K562 (cell line): ENCODE data around the gene TEAD4. TPM values are rescaled to one million over a fixed set of nuclear protein-coding genes. Genes with fewer than 3 reads are reported as not detected.

Source experiments
- ATAC-seq: fragments of 200-7000 bp; cut with Tn5 transposase; 3 replicates; pipeline ENCODE4 v1.9.1; 2020; ENCODE audit warnings: moderate library complexity
- BruUV-seq: library from RNA; stranded (reverse); fragments of 400-500 nt; replicated peaks from 2 replicates; lab custom pipeline; 2021; lab: Mats Ljungman, UMichigan
- CTCF ChIA-PET: fragments of 300-600 bp; formaldehyde crosslinking; extraction: SDS; loops from one replicate; lab custom pipeline; 2021; ENCODE audit warnings: low intra/inter-chr PET ratio; lab: Yijun Ruan, JAX
- POLR2A ChIA-PET: fragments of 300-600, 350-650 bp; sonication (Branson Sonifier 250); formaldehyde crosslinking; extraction: SDS; loops from one replicate; lab custom pipeline; 2021; ENCODE audit warnings: antibody characterized with exemption, inconsistent platforms; lab: Yijun Ruan, JAX
- DNase-seq, 4 experiments: peaks; one replicate each; pipeline versions ENCODE4 v3.0.0 to v3.0.0-alpha.2; 2011 to 2018; ENCODE audit warnings: low spot score in 3 of 4, mixed read lengths in 3 of 4; ENCODE audit errors: extremely low read depth in 1 of 4
- FAIRE-seq: peaks from 2 replicates; lab custom pipeline; 2011; peaks lifted over from hg19 to GRCh38; lab: Jason Lieb, UNC
- H2AFZ ChIP-seq: 2 replicates; pipeline ENCODE4 v1.6.0; 2011; ENCODE audit warnings: low read depth, low read length, control low read depth, inconsistent platforms
- H3K27ac ChIP-seq: fragments of 200-600 bp; 3 replicates; pipeline ENCODE4 v1.8.0; 2011; ENCODE audit warnings: low read depth, mild to moderate bottlenecking, control low read depth, inconsistent platforms, low read length, moderate library complexity, mixed read lengths; ENCODE audit errors: extremely low read depth
- H3K27me3 ChIP-seq, 2 experiments: fragments of 300-600 bp in 1 of 2; 2 replicates in 1 of 2; 3 replicates in 1 of 2; pipeline versions ENCODE4 v1.6.0 to v1.8.0; 2011; ENCODE audit warnings: inconsistent platforms in 2 of 2, low read length in 2 of 2, mild to moderate bottlenecking in 1 of 2, mixed read lengths in 1 of 2, moderate library complexity in 1 of 2; ENCODE audit not compliant: control insufficient read depth in 2 of 2, insufficient read depth in 2 of 2
- H3K36me3 ChIP-seq: fragments of 300-600 bp; 3 replicates; pipeline ENCODE4 v1.8.0; 2011; ENCODE audit warnings: mild to moderate bottlenecking, low read length, inconsistent platforms; ENCODE audit not compliant: control insufficient read depth, insufficient read depth
- H3K4me1 ChIP-seq, 2 experiments: fragments of 200-600 bp in 1 of 2; replicated peaks in 1 of 2; 2 replicates in 1 of 2; 3 replicates in 1 of 2; pipeline versions ENCODE4 v1.5.1 to v1.8.0; 2011; ENCODE audit warnings: inconsistent platforms in 2 of 2, low read length in 2 of 2, mild to moderate bottlenecking in 1 of 2, mixed read lengths in 1 of 2, moderate library complexity in 1 of 2; ENCODE audit not compliant: control insufficient read depth in 2 of 2, insufficient read depth in 2 of 2
- H3K4me2 ChIP-seq: 2 replicates; pipeline ENCODE4 v1.6.1; 2011; ENCODE audit warnings: low read length, control low read depth, inconsistent platforms, mixed read lengths; ENCODE audit not compliant: insufficient read depth
- H3K4me3 ChIP-seq: fragments of 200-600 bp; sonication (generic), shearing (Covaris generic); 2 replicates; pipeline ENCODE4 v1.5.1; 2016; ENCODE audit warnings: control low read depth, inconsistent platforms
- H3K79me2 ChIP-seq: fragments of 200-600 bp; 3 replicates; pipeline ENCODE4 v1.8.0; 2011; ENCODE audit warnings: low read length, inconsistent platforms; ENCODE audit not compliant: control insufficient read depth, insufficient read depth
- H3K9ac ChIP-seq, 2 experiments: 2 replicates each; pipeline versions ENCODE4 v1.6.0 to v1.6.1; 2011; ENCODE audit warnings: low read depth in 2 of 2, low read length in 2 of 2, control low read depth in 1 of 2, inconsistent platforms in 1 of 2, mild to moderate bottlenecking in 1 of 2, mixed read lengths in 1 of 2; ENCODE audit not compliant: insufficient read depth in 1 of 2
- H3K9me1 ChIP-seq: one replicate; pipeline ENCODE4 v1.6.0; 2011; ENCODE audit warnings: inconsistent platforms, mild to moderate bottlenecking, low read length, moderate library complexity; ENCODE audit not compliant: control insufficient read depth, insufficient read depth
- H3K9me3 ChIP-seq: replicated peaks from 2 replicates; pipeline ENCODE4 v1.5.1; 2011; ENCODE audit warnings: low read depth, low read length, inconsistent platforms; ENCODE audit not compliant: control insufficient read depth, insufficient read depth
- H4K20me1 ChIP-seq: replicated peaks from 2 replicates; pipeline ENCODE4 v1.6.1; 2011; ENCODE audit warnings: low read length, inconsistent platforms, mixed read lengths; ENCODE audit not compliant: control insufficient read depth, insufficient read depth
- ARID1B ChIP-seq: fragments of 450-650 bp; IDR thresholded peaks from 2 replicates; pipeline ENCODE4 v1.6.1; 2016; ENCODE audit warnings: antibody characterized with exemption, mild to moderate bottlenecking, inconsistent platforms
- CBFA2T3 ChIP-seq: fragments of 450-650 bp; IDR thresholded peaks from 2 replicates; pipeline ENCODE4 v1.6.1; 2017
- DPF2 ChIP-seq: fragments of 450-650 bp; IDR thresholded peaks from 2 replicates; pipeline ENCODE4 v1.6.1; 2016
- EP300 ChIP-seq: IDR thresholded peaks from 2 replicates; pipeline ENCODE4 v1.6.1; 2012; ENCODE audit warnings: low read length, improper control_type of control experiment
- FUS ChIP-seq: fragments of 200-400 bp; formaldehyde crosslinking; optimal IDR thresholded peaks from 2 replicates; pipeline ENCODE3; 2017; ENCODE audit warnings: low read depth, low read length
- GABPB1 ChIP-seq: sonication (generic); formaldehyde crosslinking; IDR thresholded peaks from 2 replicates; pipeline ENCODE4 v1.8.0; 2022; ENCODE audit warnings: mild to moderate bottlenecking, missing genetic modification reagents
- IFI16 ChIP-seq: fragments of 250-450 bp; sonication (Bioruptor Pico); IDR thresholded peaks from 2 replicates; pipeline ENCODE4 v2.1.2; 2022; ENCODE audit warnings: mild to moderate bottlenecking, inconsistent platforms
- MEIS2 ChIP-seq: fragments of 450-650 bp; IDR thresholded peaks from 2 replicates; pipeline ENCODE4 v1.6.1; 2014; ENCODE audit warnings: mild to moderate bottlenecking; ENCODE audit not compliant: partially characterized antibody
- MTA3 ChIP-seq: fragments of 450-650 bp; formaldehyde crosslinking; IDR thresholded peaks from 2 replicates; pipeline ENCODE4 v1.6.1; 2017; ENCODE audit warnings: mild to moderate bottlenecking, borderline replicate concordance
- RCOR1 ChIP-seq, 2 experiments: IDR thresholded peaks; 2 replicates each; pipeline ENCODE4 v1.6.1; 2012; ENCODE audit warnings: low read depth in 2 of 2, low read length in 2 of 2, borderline replicate concordance in 1 of 2, improper control_type of control experiment in 1 of 2
- SMAD4 ChIP-seq: fragments of 250-450 bp; sonication (Bioruptor Pico); conservative IDR thresholded peaks from 2 replicates; pipeline ENCODE4 v1.8.0; 2021; ENCODE audit warnings: inconsistent platforms, mild to moderate bottlenecking, moderate library complexity
- SMARCA4 ChIP-seq: fragments of 450-650 bp; IDR thresholded peaks from 2 replicates; pipeline ENCODE4 v1.6.1; 2016
- SOX6 ChIP-seq: fragments of 450-650 bp; IDR thresholded peaks from 2 replicates; pipeline ENCODE4 v1.6.1; 2014; ENCODE audit warnings: mild to moderate bottlenecking
- SPI1 ChIP-seq: IDR thresholded peaks from 2 replicates; pipeline ENCODE4 v1.6.1; 2011; ENCODE audit warnings: low read depth, low read length, control low read depth, borderline replicate concordance
- TAL1 ChIP-seq: fragments of 450-650 bp; IDR thresholded peaks from 2 replicates; pipeline ENCODE4 v1.6.1; 2016; ENCODE audit warnings: mild to moderate bottlenecking
- YBX1 ChIP-seq: fragments of 450-650 bp; IDR thresholded peaks from 2 replicates; pipeline ENCODE4 v1.7.1; 2016; ENCODE audit warnings: mild to moderate bottlenecking
- WGBS: fragments of 100-300 bp; shearing (Covaris generic); methylation state at CpG from one replicate; pipeline ENCODE4 v1.1.6; 2016; ENCODE audit warnings: low coverage, mixed read lengths; ENCODE audit not compliant: insufficient coverage; ENCODE audit errors: missing lambda C conversion rate; 5-methylcytosine and 5-hydroxymethylcytosine counted together
- in situ Hi-C: fragments of 300-500 bp; cut with MboI; formaldehyde crosslinking; loops from 4 replicates; pipeline ENCODE4 v1.15.0; 2018; ENCODE audit warnings: inconsistent platforms, mixed read lengths
- intact Hi-C: fragments of 100-400 bp; cut with micrococcal nuclease; formaldehyde crosslinking; loops from 2 replicates; pipeline ENCODE4 v1.14.2; 2022
- polyA plus RNA-seq, 8 experiments: library from polyadenylated mRNA; depleted of rRNA in 4 of 8; stranded (reverse) in 5 of 8; unstranded in 3 of 8; fragments of >200 nt; fragmentation: Nextera tagmentation in 2 of 8; fragmentation: Illumina TruSeq in 1 of 8; extraction: Ambion mirVana in 2 of 8; extraction: Trizol in 1 of 8; gene quantifications; 2 replicates each; pipeline versions ENCODE4 v1.2.1 to v1.2.3, GENCODE V29; 2011 to 2014; ENCODE audit warnings: inconsistent platforms in 1 of 8, missing spikeins in 1 of 8
- total RNA-seq, 7 experiments: library from RNA; depleted of rRNA in 6 of 7; stranded (reverse); fragments of >200 nt in 6 of 7; fragmentation: Illumina TruSeq in 2 of 7; extraction: Trizol in 2 of 7; gene quantifications; 2 replicates each; pipeline versions ENCODE4 v1.2.1 to v1.2.3, GENCODE V29; 2011 to 2021; ENCODE audit warnings: low replicate concordance in 1 of 7
- TF ChIP-seq, protein P1 (sequence below): sonication (generic); formaldehyde crosslinking; IDR thresholded peaks from 2 replicates; pipeline ENCODE4 v1.8.0; 2022; ENCODE audit warnings: mild to moderate bottlenecking, missing genetic modification reagents

TEAD4 gene
- total and polyA plus RNA-seq, 9 of the 15 experiments (the other 6 are each of a cell fraction or from before 2014, with no cell fraction given) = 0.82 to 40.0 (median 17.0) TPM

DNA sequence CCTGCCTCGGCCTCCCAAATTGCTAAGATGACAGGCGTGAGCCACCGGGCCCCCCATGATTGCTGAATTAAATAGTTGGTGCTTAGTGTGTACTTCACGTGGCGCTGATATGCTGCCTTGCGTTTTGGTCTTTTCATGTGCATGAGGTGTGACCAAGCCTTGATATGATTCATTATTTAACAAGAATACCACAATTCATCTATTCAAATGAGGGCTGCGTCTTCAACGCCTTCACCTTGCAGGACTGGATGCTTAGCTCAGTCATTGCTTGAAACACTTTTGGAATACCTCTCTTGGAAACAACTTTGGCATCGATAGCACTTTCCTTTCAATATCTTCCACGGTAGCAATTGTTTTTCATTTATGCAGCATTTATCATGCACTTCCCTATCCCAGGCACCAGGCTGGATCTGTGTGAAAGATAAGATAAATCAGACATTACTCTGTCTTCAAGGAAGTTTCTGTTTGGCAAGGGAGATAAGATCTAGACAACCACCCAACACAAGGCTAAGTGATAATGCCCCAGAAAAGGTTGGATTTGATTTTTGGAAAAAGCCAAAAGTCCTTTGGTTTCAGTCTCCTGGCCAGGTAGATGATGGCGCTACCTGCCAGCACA lies 1.3 kb upstream of the TEAD4 start:
- FAIRE-seq = no peak
- DNase-seq = peak in 1 of 4 experiments; percentile 10
- peaks cover 18 to 26% of the 10 kb centered on the region in 2 experiments; a peak in 4 of 5 replicates for H3K4me1 ChIP-seq
- WGBS = 58% methylated on average over 11 of the region's 11 CpGs
- in situ Hi-C loops (no loop called here), intact Hi-C loops (no loop called here)
- H4K20me1 ChIP-seq = no peaks in the 10 kb centered on the region; the same call in 1 of the 2 replicates
- H3K36me3 ChIP-seq = no peaks in the 10 kb centered on the region; the same call in 2 of the 3 replicates
- TF ChIP-seq SMAD4 (CRISPR knock-in tag) = no peak
- no peak for TF ChIP-seq FUS
- TF ChIP-seq, protein P1, sequence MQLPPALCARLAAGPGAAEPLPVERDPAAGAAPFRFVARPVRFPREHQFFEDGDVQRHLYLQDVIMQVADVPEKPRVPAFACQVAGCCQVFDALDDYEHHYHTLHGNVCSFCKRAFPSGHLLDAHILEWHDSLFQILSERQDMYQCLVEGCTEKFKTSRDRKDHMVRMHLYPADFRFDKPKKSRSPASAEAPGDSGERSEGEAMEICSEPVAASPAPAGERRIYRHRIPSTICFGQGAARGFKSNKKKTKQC (CRISPR knock-in tag) = 0 out of 2 replicates have a peak, but pooled peaks have one; percentile 7
- no peak for TF ChIP-seq IFI16 (CRISPR knock-in tag)
- TF ChIP-seq CBFA2T3 = peak; percentile 57; the same call in 1 of the 2 replicates
- peak; percentile 18 for TF ChIP-seq MEIS2
- TF ChIP-seq SMARCA4 = peak; percentile 30; the same call in 1 of the 2 replicates
- peak; percentile 54 for TF ChIP-seq SPI1
- no peak for TF ChIP-seq YBX1
- peak; percentile 27; the same call in 1 of the 2 replicates for TF ChIP-seq EP300
- TF ChIP-seq TAL1 = peak; percentile 37
- 0 out of 2 replicates have a peak, but pooled peaks have one; percentile 42 for TF ChIP-seq DPF2
- TF ChIP-seq MTA3 = 0 out of 2 replicates have a peak, but pooled peaks have one; percentile 11
- peak; percentile 56 for TF ChIP-seq ARID1B
- peak in 1 of 2 experiments; percentile 30; a peak in 1 of 4 replicates for TF ChIP-seq RCOR1 (IDR thresholded peaks at IDR 0.05; ENCODE audit: borderline replicate concordance in 1 of 2, low read depth in 2 of 2, low read length in 2 of 2)
- peak; percentile 64; the same call in 1 of the 2 replicates for TF ChIP-seq SOX6
- no peak for TF ChIP-seq GABPB1 (CRISPR knock-in tag)
- H3K27ac ChIP-seq = no peak overlapping the region; the same call in 1 of the 3 replicates
- ChIA-PET POLR2A (no interaction called here), CTCF (no interaction called here)
- peak overlapping the region; percentile 82 for H3K4me2 ChIP-seq
- H3K9me3 ChIP-seq = no peaks in the 10 kb centered on the region
- peaks cover 31% of the 10 kb centered on the region for H3K79me2 ChIP-seq
- no TSS peak for BruUV-seq
- peak overlapping the region; percentile 65; the same call in 1 of the 2 replicates for H3K4me3 ChIP-seq
- H3K27me3 ChIP-seq = no peaks in the 10 kb centered on the region
- H2AFZ ChIP-seq = peak overlapping the region; percentile 84
- H3K9me1 ChIP-seq = peaks cover 3% of the 10 kb centered on the region
- ATAC-seq = no peak
- peak overlapping the region; percentile 50 to 65; a peak in 3 of 4 replicates for H3K9ac ChIP-seq
